Small intestine (tissue), 7 donors: Measurements from ENCODE around the gene GALK1. TPM values are rescaled to one million over a fixed set of nuclear protein-coding genes. Genes with fewer than 3 reads are reported as not detected.

ENCODE experiments used
- DNase-seq, 2 donors: peaks; one replicate each; pipeline versions ENCODE4 v3.0.0 to v3.0.0-alpha.2; 2013
- FAIRE-seq: peaks from 2 replicates; lab custom pipeline; 2012; peaks lifted over from hg19 to GRCh38; lab: Jason Lieb, UNC
- H3K27ac ChIP-seq, 3 donors: one replicate each; pipeline ENCODE4 v1.5.1; 2013; ENCODE audit warnings: low read length in 2 of 3, mild to moderate bottlenecking in 2 of 3, control low read depth in 1 of 3, inconsistent platforms in 1 of 3, low read depth in 1 of 3, moderate library complexity in 1 of 3
- H3K27me3 ChIP-seq, 3 donors: one replicate each; pipeline ENCODE4 v1.6.1; 2013; ENCODE audit warnings: low read length in 3 of 3, inconsistent platforms in 1 of 3; ENCODE audit not compliant: control insufficient read depth in 3 of 3, insufficient read depth in 3 of 3
- H3K36me3 ChIP-seq, 3 donors: one replicate each; pipeline ENCODE4 v1.6.1; 2013; ENCODE audit warnings: low read length in 3 of 3, inconsistent platforms in 1 of 3, low read depth in 1 of 3, mild to moderate bottlenecking in 1 of 3, moderate library complexity in 1 of 3; ENCODE audit not compliant: control insufficient read depth in 3 of 3, insufficient read depth in 2 of 3
- H3K4me1 ChIP-seq, 3 donors: one replicate each; pipeline ENCODE4 v1.6.1; 2013; ENCODE audit warnings: low read length in 2 of 3, inconsistent platforms in 1 of 3, low read depth in 1 of 3, mild to moderate bottlenecking in 1 of 3, moderate library complexity in 1 of 3; ENCODE audit not compliant: control insufficient read depth in 3 of 3, insufficient read depth in 2 of 3
- H3K4me3 ChIP-seq, 3 donors: one replicate each; pipeline ENCODE4 v1.5.1; 2013; ENCODE audit warnings: low read length in 3 of 3, control low read depth in 1 of 3, inconsistent platforms in 1 of 3, low read depth in 1 of 3, mild to moderate bottlenecking in 1 of 3, moderate library complexity in 1 of 3
- H3K9me3 ChIP-seq, 2 donors: one replicate each; pipeline ENCODE4 v1.6.1; 2013; ENCODE audit warnings: low read depth in 1 of 2, low read length in 1 of 2; ENCODE audit not compliant: control insufficient read depth in 2 of 2, insufficient read depth in 1 of 2
- WGBS, 3 donors: extraction: QIAGEN DNeasy Blood & Tissue Kit; methylation state at CpG; one replicate each; pipeline ENCODE4 v1.1.7; 2013; 5-methylcytosine and 5-hydroxymethylcytosine counted together
- polyA plus RNA-seq, 4 donors: library from polyadenylated mRNA; stranded (reverse) in 3 of 4; unstranded in 1 of 4; fragments of 200-250 nt in 3 of 4; fragments of 120-200 nt in 1 of 4; gene quantifications; one replicate each; pipeline versions ENCODE4 v1.2.1 to v1.2.3, GENCODE V29; 2013
- donor health status: healthy with polysubstance abuse.
- donor health status: control.
- donor health status: control.
- donor health status: Bipolar disorder and iron deficiency.
- donor health status: healthy.

The GALK1 gene
- polyA plus RNA-seq, 4 donors = 43.4 to 116 (median 81.4) TPM

GRCh38 chr17:75795820-75796607 is 31.0 kb upstream of the GALK1 start:
- DNase-seq (no peak), FAIRE-seq (no peak)
- H3K4me1 ChIP-seq = no peaks in the 10 kb centered on the region
- H3K27me3 ChIP-seq = no peaks in the 10 kb centered on the region
- H3K9me3 ChIP-seq = no peaks in the 10 kb centered on the region
- H3K4me3 ChIP-seq = no peak overlapping the region
- 83 to 91% (median 90%) methylated on average over 8 of the region's 8 CpGs for WGBS, 3 donors
- H3K36me3 ChIP-seq = peaks cover 5 to 53% (median 6%) of the 10 kb centered on the region in 3 donors
- no peak overlapping the region for H3K27ac ChIP-seq

GRCh38 chr17:75793460-75793859 is 28.5 kb upstream of the GALK1 start:
- H3K27me3 ChIP-seq = no peaks in the 10 kb centered on the region
- no peak for FAIRE-seq
- H3K9me3 ChIP-seq = no peaks in the 10 kb centered on the region
- H3K36me3 ChIP-seq = peaks cover 2 to 43% (median 5%) of the 10 kb centered on the region in 3 donors
- H3K4me1 ChIP-seq = no peaks in the 10 kb centered on the region
- DNase-seq = no peak
- no peak overlapping the region for H3K27ac ChIP-seq
- WGBS, 3 donors = 51 to 68% (median 63%) methylated on average over 1 of the region's 1 CpG
- no peak overlapping the region for H3K4me3 ChIP-seq

GRCh38 chr17:75791254-75791653 is 26.3 kb upstream of the GALK1 start:
- Histone ChIP-seq H3K9me3 (no peaks in the 10 kb centered on the region), H3K27me3 (no peaks in the 10 kb centered on the region), H3K36me3 (peaks cover 2 to 31% (median 2%) of the 10 kb centered on the region in 3 donors), H3K4me3 (no peak overlapping the region), H3K4me1 (peaks cover 0 to 7% (median 2%) of the 10 kb centered on the region in 3 donors), H3K27ac (no peak overlapping the region)
- WGBS, 3 donors = 86 to 89% (median 88%) methylated on average over 6 of the region's 6 CpGs
- FAIRE-seq (no peak), DNase-seq (no peak)

- no peak for FAIRE-seq
- peak overlapping the region; percentile 97 to 100 (median 100) for H3K27ac ChIP-seq
- 8 to 26% (median 16%) methylated on average over 28 to 43 of the region's 43 CpGs for WGBS, 3 donors
- peaks cover 0 to 7% (median 0%) of the 10 kb centered on the region in 3 donors for H3K36me3 ChIP-seq
- peak overlapping the region; percentile 44 to 65 (median 50) for H3K4me3 ChIP-seq
- H3K4me1 ChIP-seq = peaks cover 0 to 32% (median 17%) of the 10 kb centered on the region in 3 donors
- no peaks in the 10 kb centered on the region for H3K27me3 ChIP-seq
- H3K9me3 ChIP-seq = no peaks in the 10 kb centered on the region
- DNase-seq = peak; percentile 90 to 98
Measured at GRCh38 chr17:75785016-75785890, 20.3 kb upstream of the GALK1 start.

GRCh38 chr17:75784473-75785015 is 19.6 kb upstream of the GALK1 start, which contains the start of gene UNK:
Gene UNK, plus strand, starts transcription at chr17:75784806. Its CDS starts 75 bp downstream, at chr17:75784881.
- FAIRE-seq (no peak), DNase-seq (peak; percentile 99 to 100)
- H3K27me3 ChIP-seq = no peaks in the 10 kb centered on the region
- peak within 1 kb of the TSS; percentile 97 to 100 (median 100) for H3K27ac ChIP-seq
- peaks cover 0 to 4% (median 0%) of the 10 kb centered on the region in 3 donors for H3K36me3 ChIP-seq
- 0 to 1% (median 0%) methylated on average over 28 to 45 of the region's 45 CpGs for WGBS, 3 donors
- H3K9me3 ChIP-seq = no peaks in the 10 kb centered on the region
- peak within 1 kb of the TSS; percentile 44 to 65 (median 50) for H3K4me3 ChIP-seq
- H3K4me1 ChIP-seq = peaks cover 0 to 32% (median 17%) of the 10 kb centered on the region in 3 donors

- DNase-seq (no peak), FAIRE-seq (no peak)
- WGBS, 3 donors = 50 to 57% (median 50%) methylated on average over 20 of the region's 20 CpGs
- Histone ChIP-seq H3K9me3 (no peaks in the 10 kb centered on the region), H3K27me3 (no peaks in the 10 kb centered on the region), H3K36me3 (peaks cover 0 to 7% (median 2%) of the 10 kb centered on the region in 3 donors), H3K4me1 (peaks cover 0 to 32% (median 17%) of the 10 kb centered on the region in 3 donors), H3K27ac (peak overlapping the region; percentile 85 to 100 (median 97)), H3K4me3 (peak overlapping the region in 2 of 3 donors; percentile 12 to 42)
Measured at GRCh38 chr17:75783803-75784472, 18.9 kb upstream of the GALK1 start.

- WGBS, 3 donors = 5 to 8% (median 8%) methylated on average over 6 of the region's 6 CpGs
- no peaks in the 10 kb centered on the region for H3K9me3 ChIP-seq
- no peaks in the 10 kb centered on the region for H3K27me3 ChIP-seq
- peaks cover 0 to 32% (median 17%) of the 10 kb centered on the region in 3 donors for H3K4me1 ChIP-seq
- peaks cover 3 to 13% (median 7%) of the 10 kb centered on the region in 3 donors for H3K36me3 ChIP-seq
- FAIRE-seq = no peak
- DNase-seq = peak; percentile 69 to 87
- no peak overlapping the region for H3K4me3 ChIP-seq
- H3K27ac ChIP-seq = peak overlapping the region; percentile 85 to 100 (median 97)
Measured at GRCh38 chr17:75783069-75783783, 18.2 kb upstream of the GALK1 start.
